ENCODE measurements around the gene ROBO2.

- TF ChIP-seq, protein P1, sequence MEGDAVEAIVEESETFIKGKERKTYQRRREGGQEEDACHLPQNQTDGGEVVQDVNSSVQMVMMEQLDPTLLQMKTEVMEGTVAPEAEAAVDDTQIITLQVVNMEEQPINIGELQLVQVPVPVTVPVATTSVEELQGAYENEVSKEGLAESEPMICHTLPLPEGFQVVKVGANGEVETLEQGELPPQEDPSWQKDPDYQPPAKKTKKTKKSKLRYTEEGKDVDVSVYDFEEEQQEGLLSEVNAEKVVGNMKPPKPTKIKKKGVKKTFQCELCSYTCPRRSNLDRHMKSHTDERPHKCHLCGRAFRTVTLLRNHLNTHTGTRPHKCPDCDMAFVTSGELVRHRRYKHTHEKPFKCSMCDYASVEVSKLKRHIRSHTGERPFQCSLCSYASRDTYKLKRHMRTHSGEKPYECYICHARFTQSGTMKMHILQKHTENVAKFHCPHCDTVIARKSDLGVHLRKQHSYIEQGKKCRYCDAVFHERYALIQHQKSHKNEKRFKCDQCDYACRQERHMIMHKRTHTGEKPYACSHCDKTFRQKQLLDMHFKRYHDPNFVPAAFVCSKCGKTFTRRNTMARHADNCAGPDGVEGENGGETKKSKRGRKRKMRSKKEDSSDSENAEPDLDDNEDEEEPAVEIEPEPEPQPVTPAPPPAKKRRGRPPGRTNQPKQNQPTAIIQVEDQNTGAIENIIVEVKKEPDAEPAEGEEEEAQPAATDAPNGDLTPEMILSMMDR (IDR thresholded peaks at IDR 0.05), result no peak
- no peak for TF ChIP-seq POLR2A (IDR thresholded peaks at IDR 0.05)
Measured at GRCh38 chr3:77506384-77506783, 466.5 kb downstream of the ROBO2 start.

Measured in lower leg skin (tissue), 3 donors.